Medulla oblongata (tissue), 1 donor: ENCODE data around the gene HIBADH.

Source experiments
- DNase-seq: peaks from one replicate; pipeline ENCODE4 v3.0.0-alpha.2; 2015; ENCODE audit errors: extremely low spot score

The HIBADH gene

GRCh38 chr7:27636326-27637006, 26.2 kb downstream of the HIBADH start:
- DNase-seq: no peak

DNA sequence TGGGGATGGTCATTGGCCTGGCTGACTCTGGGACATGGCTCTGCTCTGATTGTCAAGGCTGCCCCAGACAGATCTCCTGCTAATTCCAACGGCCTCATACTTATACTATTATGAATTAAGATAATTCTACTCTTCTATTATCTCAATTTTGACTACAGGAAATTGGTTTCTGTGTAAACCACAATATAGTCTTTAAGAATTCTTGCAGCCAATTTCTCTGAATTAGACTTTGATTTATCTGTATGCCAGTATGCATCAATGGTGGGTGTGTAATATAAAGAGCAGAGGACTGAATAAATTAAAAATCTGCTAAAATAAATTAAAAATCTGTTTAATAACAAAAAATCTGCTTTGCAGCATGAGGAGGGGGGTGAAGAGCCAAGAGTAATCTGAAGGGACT, 27.0 kb downstream of the HIBADH start:
- no peak for DNase-seq

DNA sequence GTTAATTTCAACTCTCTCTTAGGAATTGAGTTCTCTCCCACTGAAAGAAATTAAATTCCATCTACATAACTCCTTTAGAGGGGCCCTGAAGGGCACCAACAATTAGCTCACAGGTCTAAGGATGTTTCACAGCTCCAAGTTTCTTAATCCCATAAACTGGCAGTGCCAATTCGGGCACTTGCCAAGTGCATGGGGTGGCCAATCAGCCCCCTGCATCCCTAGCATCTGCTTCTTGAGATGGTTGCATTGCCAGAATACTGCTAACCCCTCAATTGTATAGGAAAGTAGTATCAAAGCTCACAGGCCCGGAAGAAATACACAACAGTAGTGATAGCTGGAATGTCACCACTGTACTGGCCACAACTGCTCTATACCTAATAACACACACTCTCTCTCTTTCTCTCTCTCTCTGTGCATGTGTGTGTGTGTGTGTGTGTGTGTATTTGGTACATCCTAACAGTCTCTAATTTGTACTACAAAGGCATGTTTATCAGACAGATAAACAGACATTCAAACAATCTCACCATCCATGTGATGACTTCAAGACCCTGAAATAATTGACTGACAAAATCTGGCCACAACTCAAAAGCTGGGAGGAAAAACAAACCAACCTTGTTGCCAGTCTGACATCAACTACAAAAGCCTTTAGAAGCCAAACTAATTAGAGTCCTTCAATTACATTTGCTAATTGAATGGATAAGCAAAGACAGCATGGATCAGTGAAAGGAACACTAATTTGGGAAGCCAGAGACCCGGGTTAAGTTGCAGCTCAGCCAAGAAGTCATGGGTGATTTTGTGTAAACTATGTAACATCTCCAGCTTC, 27.8 kb downstream of the HIBADH start:
- no peak for DNase-seq

- no peak for DNase-seq
Measured at GRCh38 chr7:27633062-27633461, 29.6 kb downstream of the HIBADH start.

DNA sequence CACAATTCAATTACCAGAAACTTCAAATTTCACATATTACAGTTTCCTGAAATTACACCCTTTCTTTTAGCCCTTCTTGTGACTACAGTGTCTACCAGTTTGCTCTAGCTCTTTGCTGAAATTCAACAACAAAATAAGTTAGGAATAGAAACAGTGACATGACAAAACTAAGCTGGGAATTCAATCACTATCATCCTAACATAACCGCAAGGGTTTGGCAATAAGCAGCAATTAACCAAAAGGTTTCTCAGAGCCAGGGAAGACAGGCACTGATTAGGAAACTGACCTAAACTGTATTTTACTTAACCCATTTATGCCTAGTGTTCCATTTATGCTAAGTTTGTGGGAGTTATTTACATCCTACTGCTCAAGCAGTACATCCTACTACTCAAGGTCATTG, 31.3 kb downstream of the HIBADH start:
- no peak for DNase-seq

- no peak for DNase-seq
Measured at GRCh38 chr7:27627146-27627545, 35.5 kb downstream of the HIBADH start.

GRCh38 chr7:27619492-27619891, 43.2 kb downstream of the HIBADH start:
- DNase-seq: no peak

- no peak for DNase-seq
Measured at GRCh38 chr7:27617651-27618381, 44.9 kb downstream of the HIBADH start.

DNA sequence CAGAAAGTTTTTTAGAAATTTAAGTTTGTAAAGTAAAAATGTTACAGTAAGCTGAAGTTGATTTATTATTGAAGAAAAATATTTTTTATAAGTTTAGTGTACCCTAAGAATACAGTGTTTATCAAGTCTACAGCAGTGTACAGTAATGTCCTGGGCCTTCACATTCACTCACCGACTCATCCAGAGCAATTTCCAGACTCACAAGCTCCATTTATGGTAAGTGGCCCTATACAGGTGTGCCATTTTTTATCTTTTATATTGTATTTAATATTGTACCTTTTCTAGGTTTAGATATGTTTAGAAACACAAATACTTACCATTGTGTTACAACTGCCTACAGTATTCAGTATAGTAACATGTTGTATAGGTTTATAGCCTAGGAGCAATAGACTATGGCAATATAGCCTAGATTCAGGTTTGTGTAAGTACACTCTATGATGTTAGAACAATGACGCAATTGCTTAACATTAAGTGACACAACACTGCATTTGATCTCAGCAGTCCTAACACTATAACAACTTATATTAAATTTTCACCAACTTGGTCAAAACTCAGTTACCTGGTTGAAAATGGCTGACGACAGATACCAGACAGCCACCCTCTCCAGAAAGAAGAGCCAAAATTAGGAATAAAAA, 45.7 kb downstream of the HIBADH start:
- no peak for DNase-seq

- DNase-seq: no peak
Measured at GRCh38 chr7:27616186-27616491, 46.5 kb downstream of the HIBADH start.

- DNase-seq: no peak
Measured at GRCh38 chr7:27615420-27616185, 47.1 kb downstream of the HIBADH start.

- no peak for DNase-seq
Measured at GRCh38 chr7:27614095-27614494, 48.6 kb downstream of the HIBADH start.

DNA sequence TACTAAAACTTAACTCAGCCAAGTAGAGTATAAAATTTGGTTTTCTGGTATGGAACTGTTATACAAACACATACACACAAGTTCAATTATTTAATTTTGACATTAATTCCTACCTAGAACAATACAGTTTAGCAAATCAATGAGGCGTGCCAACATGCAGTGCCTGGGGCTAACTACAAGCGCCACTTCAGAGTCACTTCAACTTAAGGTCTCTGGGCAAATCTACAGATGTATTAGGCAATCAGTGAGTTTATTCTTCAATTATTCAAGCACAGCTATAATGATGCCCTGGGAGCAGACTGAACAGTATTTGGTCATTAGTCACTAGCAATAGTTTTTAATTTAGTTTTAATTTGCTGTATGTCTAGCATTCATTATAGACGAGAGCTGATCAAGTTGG, 51.6 kb downstream of the HIBADH start:
- no peak for DNase-seq

DNA sequence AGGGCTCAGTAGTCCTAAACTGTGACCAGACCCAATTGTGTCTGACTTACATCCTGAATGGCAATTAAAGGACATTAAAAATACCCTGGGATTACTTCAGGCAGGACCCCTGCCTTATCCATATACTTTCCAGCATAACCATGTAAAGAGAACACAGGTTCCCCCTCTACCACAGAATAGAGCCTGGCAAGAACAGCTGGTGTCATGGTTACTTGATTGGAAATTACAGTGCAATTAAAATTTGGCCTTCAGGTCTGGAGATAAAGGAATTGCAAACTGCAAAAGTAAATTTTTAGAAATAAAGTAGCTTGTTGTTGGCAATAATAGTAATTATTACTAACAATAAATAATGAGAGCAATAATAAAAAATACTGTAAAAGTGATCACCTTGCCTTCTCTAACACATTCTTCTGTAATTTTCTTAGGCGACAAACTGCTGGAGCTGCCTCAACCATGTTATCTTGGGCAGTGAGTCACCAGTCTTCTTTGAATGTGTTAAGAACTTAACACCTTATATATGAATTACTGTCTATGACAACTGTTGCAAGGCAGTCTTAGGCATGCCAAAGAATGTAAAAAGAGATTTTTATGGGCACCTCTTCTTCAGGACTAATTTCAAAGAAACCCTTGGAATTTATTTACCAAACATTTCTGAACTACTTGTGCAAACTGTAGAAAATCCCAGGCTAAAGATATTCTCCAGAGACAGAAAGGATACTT, 53.7 kb downstream of the HIBADH start:
- no peak for DNase-seq

DNA sequence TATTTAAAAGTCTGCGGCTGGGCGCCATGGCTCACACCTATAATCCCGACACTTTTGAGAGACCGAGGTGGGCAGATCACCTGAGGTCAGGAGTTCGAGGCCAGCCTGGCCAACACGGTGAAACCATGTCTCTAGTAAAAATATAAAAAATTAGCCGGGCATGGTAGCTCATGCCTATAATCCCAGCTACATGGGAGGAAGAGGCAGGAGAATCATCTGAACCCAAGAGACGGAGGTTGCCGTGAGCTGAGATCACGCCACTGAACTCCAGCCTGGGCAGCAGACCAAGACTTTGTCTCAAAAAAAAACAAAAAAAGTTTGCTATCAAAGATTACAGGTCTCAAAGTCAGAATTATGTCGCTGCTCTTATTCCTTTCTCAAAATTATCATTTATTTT, 55.5 kb downstream of the HIBADH start:
- DNase-seq: no peak

DNA sequence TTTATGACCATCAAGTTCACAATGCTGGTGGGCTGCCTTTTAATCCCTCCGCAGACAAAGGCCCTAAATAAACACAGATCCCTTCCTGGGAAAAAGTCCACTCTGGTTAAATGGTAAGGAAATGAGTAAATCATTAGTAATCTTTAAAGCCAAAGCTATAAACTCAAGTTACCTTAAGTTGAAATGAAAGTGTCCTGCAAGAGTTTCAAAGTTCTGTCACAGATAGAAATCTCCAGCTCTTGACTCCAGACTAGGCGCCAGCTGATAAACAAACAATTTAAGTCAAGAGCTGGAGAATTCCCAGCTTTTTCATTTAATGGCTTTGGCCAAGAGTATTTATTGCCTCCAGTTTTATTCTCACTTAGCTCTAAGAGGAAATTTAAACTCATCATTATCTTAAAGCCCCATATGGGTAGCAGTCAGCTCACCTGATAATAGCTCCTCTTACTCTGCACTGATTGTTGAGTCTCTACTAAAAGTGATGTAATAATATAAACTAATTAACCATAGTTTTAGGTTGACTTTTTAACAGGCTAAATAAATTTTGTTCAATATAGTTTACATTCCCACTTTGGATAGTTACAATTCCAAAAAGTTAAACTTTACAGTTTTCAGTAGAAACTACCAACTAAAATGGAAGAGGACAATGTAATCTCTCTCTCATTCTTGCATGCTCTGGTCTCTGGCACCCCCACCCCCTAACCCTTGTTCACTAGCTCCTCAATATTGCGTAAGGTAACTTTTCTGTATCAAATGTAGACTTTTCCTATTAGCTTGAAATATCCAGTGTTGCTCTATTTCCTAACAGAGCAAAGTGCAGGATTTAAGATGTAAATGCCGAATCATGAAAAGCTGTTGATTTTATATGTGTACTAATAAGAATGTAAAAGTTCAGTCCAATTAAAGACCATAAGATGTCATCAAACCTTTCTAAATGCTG, 56.1 kb downstream of the HIBADH start:
- DNase-seq: no peak

DNA sequence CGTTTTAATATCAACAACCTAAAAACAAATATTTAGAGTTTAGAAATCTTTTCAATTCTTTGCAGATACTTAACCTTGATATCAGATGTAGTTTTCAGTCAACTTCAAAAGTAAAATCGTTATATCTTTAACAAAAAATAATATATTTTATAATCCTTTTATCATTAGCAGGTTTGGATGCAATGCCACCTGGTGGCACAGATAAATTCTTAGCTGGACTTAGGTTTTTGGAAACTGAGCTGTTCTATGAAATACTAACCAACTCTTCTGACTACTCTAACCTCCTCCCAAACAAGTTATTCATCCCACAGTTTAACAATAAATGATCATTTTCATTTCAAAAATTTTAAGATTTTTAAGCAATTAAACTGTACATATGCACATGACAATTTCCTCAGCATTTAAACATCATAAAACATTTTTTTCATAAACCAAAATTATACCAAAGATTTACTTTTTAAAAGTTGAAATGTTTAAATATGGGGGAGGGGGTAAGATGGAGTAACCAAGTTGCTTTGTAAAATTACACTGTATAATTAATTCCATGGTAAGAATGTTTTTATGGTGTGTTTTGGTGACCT, 56.9 kb downstream of the HIBADH start:
- DNase-seq: no peak

- no peak for DNase-seq
Measured at GRCh38 chr7:27605283-27605682, 57.4 kb downstream of the HIBADH start.

DNA sequence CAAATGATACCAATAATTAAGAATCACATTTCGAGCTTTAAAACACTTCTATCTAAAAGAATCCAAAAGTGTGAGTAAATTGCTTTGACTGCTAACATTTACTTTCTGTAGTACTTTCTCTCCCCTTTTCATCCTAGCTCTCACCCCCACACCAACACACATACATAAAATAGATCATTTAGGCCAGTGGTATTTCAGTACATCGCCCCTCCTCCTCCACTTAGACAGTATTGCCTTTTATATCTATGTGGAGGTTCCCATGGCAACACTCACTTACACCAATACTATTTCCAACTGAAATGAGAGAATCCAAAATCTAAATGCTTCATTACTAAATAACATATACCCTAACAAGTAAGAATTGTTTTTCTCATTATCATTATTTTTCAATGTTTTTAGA, 58.9 kb downstream of the HIBADH start:
- DNase-seq: no peak
